Measurements from ENCODE around the gene B9D2. TPM values are rescaled to one million over a fixed set of nuclear protein-coding genes. Genes with fewer than 3 reads are reported as not detected.

The B9D2 gene
- polyA plus RNA-seq, 3 donors from 2014 or later, result 8.9 to 14.8 (median 14.7) TPM

GRCh38 chr19:41344162-41344561 lies 19.8 kb downstream of the B9D2 start:
- H3K9me3 Mint-ChIP-seq, result no peaks in the 10 kb centered on the region
- peak in 1 of 3 donors; percentile 7 for DNase-seq

GRCh38 chr19:41341669-41342490 lies 22.1 kb downstream of the B9D2 start:
- peaks cover 65 to 69% of the 10 kb centered on the region in 2 donors for H3K4me1 Mint-ChIP-seq
- peak overlapping the region; percentile 77 to 99 (median 82) for H3K27ac Mint-ChIP-seq
- peaks cover 35 to 88% (median 51%) of the 10 kb centered on the region in 3 donors for H3K27me3 Mint-ChIP-seq (ENCODE audit: low read depth in 3 of 3)
- no peaks in the 10 kb centered on the region for H3K9me3 Mint-ChIP-seq
- peak in 1 of 3 donors; percentile 37 for DNase-seq
- peaks cover 29 to 53% (median 32%) of the 10 kb centered on the region in 3 donors for H3K36me3 Mint-ChIP-seq
- peak overlapping the region; percentile 68 to 79 (median 74) for H3K4me3 Mint-ChIP-seq

More at GRCh38 chr19:41344162-41344561, 19.8 kb downstream of the B9D2 start:
- Mint-ChIP-seq H3K36me3 (peaks cover 29 to 56% (median 31%) of the 10 kb centered on the region in 3 donors), H3K4me3 (peak overlapping the region in 2 of 5 donors; percentile 17 to 41), H3K27me3 (ENCODE audit: low read depth in 3 of 3) (peaks cover 43 to 85% (median 56%) of the 10 kb centered on the region in 3 donors), H3K27ac (peak overlapping the region; percentile 81 to 99 (median 90)), H3K4me1 (peaks cover 66 to 76% of the 10 kb centered on the region in 2 donors)

GRCh38 chr19:41339936-41340335 lies 24.0 kb downstream of the B9D2 start:
- Mint-ChIP-seq H3K9me3 (no peaks in the 10 kb centered on the region), H3K4me1 (peaks cover 68 to 69% of the 10 kb centered on the region in 2 donors), H3K4me3 (peak overlapping the region in 1 of 5 donors; percentile 25), H3K27ac (peak overlapping the region in 5 of 6 donors; percentile 79 to 88 (median 84)), H3K27me3 (ENCODE audit: low read depth in 3 of 3) (peaks cover 36 to 91% (median 46%) of the 10 kb centered on the region in 3 donors), H3K36me3 (peaks cover 26 to 51% (median 27%) of the 10 kb centered on the region in 3 donors)
- no peak for DNase-seq

- Mint-ChIP-seq H3K27me3 (ENCODE audit: low read depth in 3 of 3) (peaks cover 29 to 86% (median 56%) of the 10 kb centered on the region in 3 donors), H3K27ac (peak overlapping the region; percentile 26 to 80 (median 74)), H3K4me1 (peaks cover 59 to 68% of the 10 kb centered on the region in 2 donors), H3K9me3 (no peaks in the 10 kb centered on the region), H3K36me3 (peaks cover 29 to 53% (median 37%) of the 10 kb centered on the region in 3 donors), H3K4me3 (no peak overlapping the region)
- DNase-seq, result no peak
Measured at GRCh38 chr19:41335467-41335866, 28.5 kb downstream of the B9D2 start.

GRCh38 chr19:41334793-41335192 lies 29.2 kb downstream of the B9D2 start:
- Mint-ChIP-seq H3K4me3 (peak overlapping the region in 4 of 5 donors; percentile 5 to 38 (median 10)), H3K9me3 (no peaks in the 10 kb centered on the region), H3K27ac (peak overlapping the region; percentile 42 to 80 (median 77)), H3K36me3 (peaks cover 30 to 52% (median 37%) of the 10 kb centered on the region in 3 donors), H3K27me3 (ENCODE audit: low read depth in 3 of 3) (peaks cover 29 to 85% (median 60%) of the 10 kb centered on the region in 3 donors), H3K4me1 (peaks cover 59 to 69% of the 10 kb centered on the region in 2 donors)
- no peak for DNase-seq

- Mint-ChIP-seq H3K27me3 (ENCODE audit: low read depth in 3 of 3) (peaks cover 37 to 82% (median 68%) of the 10 kb centered on the region in 3 donors), H3K9me3 (no peaks in the 10 kb centered on the region), H3K4me1 (peaks cover 63 to 71% of the 10 kb centered on the region in 2 donors), H3K4me3 (peak overlapping the region in 1 of 5 donors; percentile 38), H3K27ac (peak overlapping the region; percentile 80 to 100 (median 86)), H3K36me3 (peaks cover 25 to 54% (median 32%) of the 10 kb centered on the region in 3 donors)
- no peak for DNase-seq
Measured at GRCh38 chr19:41332468-41332867, 31.5 kb downstream of the B9D2 start.

GRCh38 chr19:41332000-41332399 lies 31.9 kb downstream of the B9D2 start:
- Mint-ChIP-seq H3K4me1 (peaks cover 65 to 71% of the 10 kb centered on the region in 2 donors), H3K9me3 (no peaks in the 10 kb centered on the region), H3K36me3 (peaks cover 24 to 52% (median 30%) of the 10 kb centered on the region in 3 donors), H3K27ac (peak overlapping the region; percentile 84 to 100 (median 94)), H3K27me3 (ENCODE audit: low read depth in 3 of 3) (peaks cover 39 to 82% (median 71%) of the 10 kb centered on the region in 3 donors), H3K4me3 (no peak overlapping the region)
- no peak for DNase-seq

GRCh38 chr19:41330946-41331678 lies 32.8 kb downstream of the B9D2 start:
- Mint-ChIP-seq H3K4me3 (peak overlapping the region in 4 of 5 donors; percentile 33 to 73 (median 52)), H3K27me3 (ENCODE audit: low read depth in 3 of 3) (peaks cover 45 to 83% (median 78%) of the 10 kb centered on the region in 3 donors), H3K36me3 (peaks cover 24 to 54% (median 30%) of the 10 kb centered on the region in 3 donors), H3K4me1 (peaks cover 70 to 80% of the 10 kb centered on the region in 2 donors), H3K9me3 (no peaks in the 10 kb centered on the region), H3K27ac (peak overlapping the region; percentile 84 to 100 (median 91))
- no peak for DNase-seq

- Mint-ChIP-seq H3K4me3 (peak overlapping the region; percentile 59 to 79 (median 73)), H3K27me3 (ENCODE audit: low read depth in 3 of 3) (peaks cover 48 to 82% (median 81%) of the 10 kb centered on the region in 3 donors), H3K27ac (peak overlapping the region; percentile 92 to 100 (median 98)), H3K9me3 (no peaks in the 10 kb centered on the region), H3K36me3 (peaks cover 24 to 53% (median 30%) of the 10 kb centered on the region in 3 donors), H3K4me1 (peaks cover 70 to 83% of the 10 kb centered on the region in 2 donors)
- peak in 2 of 3 donors; percentile 38 to 45 for DNase-seq
Measured at GRCh38 chr19:41330481-41330880, 33.5 kb downstream of the B9D2 start.

GRCh38 chr19:41328842-41329225 lies 35.1 kb downstream of the B9D2 start:
- no peak for DNase-seq
- H3K36me3 Mint-ChIP-seq, result peaks cover 24 to 43% (median 27%) of the 10 kb centered on the region in 3 donors
- no peaks in the 10 kb centered on the region for H3K9me3 Mint-ChIP-seq
- H3K4me1 Mint-ChIP-seq, result peaks cover 74 to 86% of the 10 kb centered on the region in 2 donors
- H3K4me3 Mint-ChIP-seq, result peak overlapping the region; percentile 64 to 86 (median 80)
- peak overlapping the region; percentile 98 to 100 (median 99) for H3K27ac Mint-ChIP-seq
- peaks cover 52 to 83% (median 81%) of the 10 kb centered on the region in 3 donors for H3K27me3 Mint-ChIP-seq (ENCODE audit: low read depth in 3 of 3)

GRCh38 chr19:41328157-41328841 lies 35.6 kb downstream of the B9D2 start:
- peaks cover 54 to 82% (median 79%) of the 10 kb centered on the region in 3 donors for H3K27me3 Mint-ChIP-seq (ENCODE audit: low read depth in 3 of 3)
- no peaks in the 10 kb centered on the region for H3K9me3 Mint-ChIP-seq
- H3K4me3 Mint-ChIP-seq, result peak overlapping the region; percentile 64 to 86 (median 80)
- peak overlapping the region; percentile 98 to 100 (median 99) for H3K27ac Mint-ChIP-seq
- DNase-seq, result no peak
- H3K4me1 Mint-ChIP-seq, result peaks cover 74 to 85% of the 10 kb centered on the region in 2 donors
- peaks cover 24 to 39% (median 27%) of the 10 kb centered on the region in 3 donors for H3K36me3 Mint-ChIP-seq

GRCh38 chr19:41327576-41328156 lies 36.3 kb downstream of the B9D2 start:
- Mint-ChIP-seq H3K9me3 (no peaks in the 10 kb centered on the region), H3K27ac (peak overlapping the region; percentile 99 to 100 (median 100)), H3K4me1 (peaks cover 78 to 85% of the 10 kb centered on the region in 2 donors), H3K36me3 (peaks cover 21 to 41% (median 29%) of the 10 kb centered on the region in 3 donors), H3K4me3 (peak overlapping the region; percentile 64 to 86 (median 80)), H3K27me3 (ENCODE audit: low read depth in 3 of 3) (peaks cover 57 to 83% (median 79%) of the 10 kb centered on the region in 3 donors)
- peak; percentile 98 for DNase-seq

Measured in immature natural killer cell (primary cell).